Fibroblast of lung (primary cell): ENCODE measurements around the gene MCRIP2.

ENCODE experiments used
- CTCF ChIP-seq, 2 donors: IDR thresholded peaks in 1 of 2; conservative IDR thresholded peaks in 1 of 2; 1 replicate in 1 of 2; 2 replicates in 1 of 2; pipeline ENCODE4 v1.5.1; 2011 to 2012; ENCODE audit warnings: low read length in 2 of 2, control low read depth in 1 of 2, inconsistent platforms in 1 of 2, low read depth in 1 of 2, mild to moderate bottlenecking in 1 of 2
- EZH2 ChIP-seq: IDR thresholded peaks from 2 replicates; pipeline ENCODE4 v1.5.1; 2012; ENCODE audit warnings: low read length, control low read depth, mild to moderate bottlenecking; ENCODE audit errors: missing control alignments

GRCh38 chr16:616733-617586, 24.7 kb upstream of the MCRIP2 start:
- TF ChIP-seq CTCF (conservative IDR thresholded peaks at IDR 0.05 in 1 of 2, IDR thresholded peaks at IDR 0.05 in 1 of 2; ENCODE audit: low read depth in 1 of 2, low read length in 2 of 2) (no peak), EZH2 (no peak)
